Activated naive CD8-positive, alpha-beta T cell treated with anti-CD3 and anti-CD28 coated beads, Interleukin-2, amount 50 U/mL, for 24 hours (primary cell): ENCODE data around the gene NAB1.

Source experiments
- ATAC-seq: fragments of 150-1000 bp; cut with Tn5 transposase; one replicate; pipeline ENCODE4 v1.10.0; 2021
- DNase-seq: peaks from one replicate; pipeline ENCODE4 v3.0.0; 2021
- H3K27ac Mint-ChIP-seq: one replicate; pipeline ENCODE4 v1.8.0; 2021; ENCODE audit warnings: mild to moderate bottlenecking, mixed read lengths
- H3K27me3 Mint-ChIP-seq: one replicate; pipeline ENCODE4 v1.8.0; 2021; ENCODE audit warnings: mixed read lengths
- H3K36me3 Mint-ChIP-seq: one replicate; pipeline ENCODE4 v1.8.0; 2021; ENCODE audit warnings: low read depth, mixed read lengths
- H3K4me1 Mint-ChIP-seq: one replicate; pipeline ENCODE4 v1.8.0; 2021; ENCODE audit warnings: mixed read lengths
- H3K4me3 Mint-ChIP-seq: one replicate; pipeline ENCODE4 v1.8.0; 2021; ENCODE audit warnings: mild to moderate bottlenecking, moderate library complexity, mixed read lengths
- H3K9me3 Mint-ChIP-seq: one replicate; pipeline ENCODE4 v1.8.0; 2021; ENCODE audit warnings: mixed read lengths

NAB1 gene

DNA sequence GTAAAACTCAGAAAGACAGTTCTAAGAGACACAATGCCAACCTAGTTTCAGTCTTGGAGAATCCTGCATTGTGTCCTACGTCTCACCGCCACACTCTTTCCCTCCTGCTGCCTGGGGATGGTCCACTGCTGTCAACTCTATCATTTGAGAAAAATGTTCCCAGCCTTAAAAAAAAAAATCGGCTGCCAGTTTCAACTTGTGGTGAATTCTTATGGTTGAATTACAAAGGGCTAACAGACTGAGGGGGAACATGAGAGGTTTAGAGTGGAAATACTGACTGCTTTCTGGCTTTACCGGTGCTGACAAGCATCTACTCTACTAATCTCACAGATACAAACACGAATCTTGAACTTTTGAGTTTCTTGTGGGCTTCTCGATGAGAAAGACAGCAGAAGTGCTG lies 74.0 kb downstream of the NAB1 start:
- DNase-seq: no peak
- peak overlapping the region; percentile 49 for H3K4me3 Mint-ChIP-seq
- H3K27ac Mint-ChIP-seq: peak overlapping the region; percentile 92
- H3K36me3 Mint-ChIP-seq: no peaks in the 10 kb centered on the region
- H3K27me3 Mint-ChIP-seq: no peaks in the 10 kb centered on the region
- peak; percentile 53 for ATAC-seq
- H3K9me3 Mint-ChIP-seq: peaks cover 6% of the 10 kb centered on the region
- peaks cover 80% of the 10 kb centered on the region for H3K4me1 Mint-ChIP-seq

DNA sequence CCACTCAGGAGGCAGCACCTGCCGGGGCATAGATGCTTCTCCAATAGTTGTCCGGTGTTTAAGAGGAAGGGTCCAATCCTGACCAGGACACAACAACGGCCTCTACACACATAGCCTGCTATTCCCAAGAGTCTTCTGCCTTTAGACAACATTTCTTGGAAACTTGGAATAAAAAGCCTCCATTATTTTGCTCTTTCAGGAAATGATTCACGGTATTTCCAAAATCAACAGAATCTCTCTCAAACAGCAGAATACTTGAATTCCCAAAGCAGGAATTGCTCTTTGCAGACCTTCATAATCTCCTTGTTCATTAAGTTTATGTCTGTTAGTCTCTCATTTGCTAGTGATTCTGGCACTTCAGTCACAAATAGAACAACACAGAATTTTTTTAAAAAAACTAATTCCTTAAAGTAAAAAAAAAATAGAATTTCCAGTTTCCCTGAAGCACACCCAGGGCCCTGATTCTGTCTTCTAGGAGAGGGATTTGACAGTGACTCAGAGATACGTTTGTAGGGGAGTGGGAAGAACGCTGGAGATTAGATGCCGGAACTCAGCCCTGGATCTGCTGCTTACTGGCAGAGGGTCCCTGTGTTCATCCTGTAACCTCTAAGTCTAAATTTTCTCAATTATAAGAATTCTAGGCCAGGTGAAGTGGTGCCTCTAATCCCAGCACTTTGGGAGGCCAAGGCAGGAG lies 74.7 kb downstream of the NAB1 start:
- Mint-ChIP-seq H3K4me1 (peaks cover 73% of the 10 kb centered on the region), H3K27me3 (no peaks in the 10 kb centered on the region), H3K4me3 (peak overlapping the region; percentile 49), H3K27ac (peak overlapping the region; percentile 92), H3K36me3 (no peaks in the 10 kb centered on the region), H3K9me3 (peaks cover 6% of the 10 kb centered on the region)
- ATAC-seq (no peak), DNase-seq (no peak)

DNA sequence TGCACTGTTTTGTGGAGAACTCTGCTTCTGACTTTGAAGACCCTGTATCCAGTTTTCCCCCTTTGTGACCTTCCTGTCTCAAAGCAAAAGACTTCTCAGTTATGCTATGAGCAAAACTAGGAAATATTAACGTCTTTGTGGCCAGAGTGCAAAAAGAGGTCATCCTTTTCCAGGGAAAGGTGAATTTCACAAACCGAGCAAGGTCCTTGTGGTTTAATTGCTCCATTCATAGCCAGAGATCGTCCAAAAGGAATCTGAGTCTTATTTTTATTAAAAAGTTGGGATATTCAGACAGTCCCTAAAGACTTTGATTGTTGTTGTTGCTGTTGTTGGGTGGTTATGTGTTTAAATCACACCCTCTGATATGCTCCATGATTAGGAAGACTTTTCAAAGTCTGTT lies 77.4 kb downstream of the NAB1 start:
- DNase-seq: no peak
- ATAC-seq: no peak
- H3K27me3 Mint-ChIP-seq: no peaks in the 10 kb centered on the region
- H3K4me3 Mint-ChIP-seq: no peak overlapping the region
- H3K27ac Mint-ChIP-seq: no peak overlapping the region
- H3K36me3 Mint-ChIP-seq: no peaks in the 10 kb centered on the region
- H3K4me1 Mint-ChIP-seq: peaks cover 47% of the 10 kb centered on the region
- H3K9me3 Mint-ChIP-seq: peaks cover 6% of the 10 kb centered on the region

DNA sequence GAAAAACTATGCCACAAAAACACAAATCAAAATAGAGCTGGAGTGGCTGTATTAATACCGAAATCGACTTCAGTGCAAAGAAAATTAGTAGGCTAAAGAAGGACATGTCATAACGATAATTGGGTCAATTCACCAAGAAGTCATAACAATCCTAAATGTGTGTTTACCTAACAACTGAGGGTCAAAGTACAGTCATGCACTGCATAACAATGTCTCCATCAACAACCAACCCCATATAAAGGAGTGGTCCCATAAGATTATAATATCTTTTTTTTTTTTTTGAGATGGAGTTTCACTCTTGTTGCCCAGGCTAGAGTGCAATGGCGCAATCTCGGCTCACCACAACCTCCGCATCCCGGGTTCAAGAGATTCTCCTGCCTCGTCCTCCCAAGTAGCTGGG lies 87.5 kb downstream of the NAB1 start:
- no peak for DNase-seq
- no peaks in the 10 kb centered on the region for H3K9me3 Mint-ChIP-seq
- ATAC-seq: no peak
- no peak overlapping the region for H3K4me3 Mint-ChIP-seq
- no peak overlapping the region for H3K27ac Mint-ChIP-seq
- H3K36me3 Mint-ChIP-seq: no peaks in the 10 kb centered on the region
- H3K4me1 Mint-ChIP-seq: no peaks in the 10 kb centered on the region
- peaks cover 2% of the 10 kb centered on the region for H3K27me3 Mint-ChIP-seq

DNA sequence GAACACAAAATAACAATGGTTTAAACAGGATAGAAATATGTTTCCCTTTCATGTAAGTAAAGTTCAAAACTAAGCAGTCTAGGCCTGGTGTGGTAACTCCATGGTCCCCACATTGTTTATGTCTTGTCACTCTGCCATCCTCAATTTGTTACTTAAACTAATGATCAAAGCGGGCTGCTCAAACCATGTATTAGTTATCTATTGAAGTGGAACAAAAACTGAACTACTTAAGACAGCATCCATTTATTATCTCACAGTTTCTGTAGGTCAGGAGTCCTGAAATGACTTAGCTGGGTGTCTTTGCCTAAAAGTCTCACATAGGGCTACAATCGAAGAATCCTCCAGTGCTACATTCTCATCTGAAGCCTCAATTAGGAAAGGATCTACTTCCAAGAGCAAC lies 91.6 kb downstream of the NAB1 start:
- DNase-seq (no peak), ATAC-seq (no peak)
- H3K27me3 Mint-ChIP-seq: peaks cover 4% of the 10 kb centered on the region
- H3K27ac Mint-ChIP-seq: no peak overlapping the region
- H3K9me3 Mint-ChIP-seq: peaks cover 4% of the 10 kb centered on the region
- H3K4me3 Mint-ChIP-seq: no peak overlapping the region
- peaks cover 14% of the 10 kb centered on the region for H3K4me1 Mint-ChIP-seq
- no peaks in the 10 kb centered on the region for H3K36me3 Mint-ChIP-seq
